Stomach smooth muscle (tissue), 2 donors: ENCODE data around the gene LMLN.

Experiments used
- H3K27ac ChIP-seq: one replicate; pipeline ENCODE4 v1.7.0; 2013; ENCODE audit warnings: mild to moderate bottlenecking, low read length, inconsistent platforms
- H3K27me3 ChIP-seq, 2 donors: one replicate each; pipeline ENCODE4 v1.7.0; 2013; ENCODE audit warnings: low read length in 2 of 2; ENCODE audit not compliant: insufficient read depth in 2 of 2, control insufficient read depth in 1 of 2
- H3K36me3 ChIP-seq, 2 donors: one replicate each; pipeline ENCODE4 v1.7.0; 2013; ENCODE audit warnings: low read length in 2 of 2; ENCODE audit not compliant: control insufficient read depth in 2 of 2, insufficient read depth in 2 of 2
- H3K4me1 ChIP-seq: one replicate; pipeline ENCODE4 v1.7.0; 2013; ENCODE audit warnings: low read length; ENCODE audit not compliant: control insufficient read depth, insufficient read depth
- H3K4me3 ChIP-seq, 2 donors: one replicate each; pipeline ENCODE4 v1.7.0; 2013; ENCODE audit warnings: low read length in 2 of 2
- H3K9ac ChIP-seq, 2 donors: one replicate each; pipeline ENCODE4 v1.7.0; 2013; ENCODE audit warnings: low read length in 2 of 2, mild to moderate bottlenecking in 1 of 2
- H3K9me3 ChIP-seq, 2 donors: one replicate each; pipeline ENCODE4 v1.7.0; 2013; ENCODE audit warnings: low read length in 2 of 2; ENCODE audit not compliant: control insufficient read depth in 2 of 2
- donor health status: healthy.
- donor health status: Pancreatic carcinoma.

LMLN gene

DNA sequence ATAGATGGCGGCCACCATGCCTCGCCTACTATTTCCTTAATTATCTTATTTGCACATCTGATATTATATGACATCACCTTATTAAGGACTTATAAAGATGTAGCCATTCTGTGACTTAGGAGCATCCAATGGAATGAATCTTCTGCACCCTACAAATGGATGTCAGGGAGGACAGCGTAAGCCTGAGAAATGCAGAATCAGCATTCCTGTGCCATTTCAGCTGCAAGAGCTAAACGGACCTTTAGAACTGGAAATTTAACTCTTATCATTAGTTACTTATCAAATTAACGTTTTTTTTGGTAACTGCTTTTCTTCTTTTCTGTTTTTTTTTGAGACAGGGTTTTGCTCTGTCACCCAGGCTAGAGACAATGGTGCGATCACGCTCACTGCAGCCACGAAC is 65.6 kb downstream of the LMLN start:
- H3K27me3 ChIP-seq = no peaks in the 10 kb centered on the region
- no peaks in the 10 kb centered on the region for H3K9me3 ChIP-seq
- peaks cover 6 to 10% of the 10 kb centered on the region in 2 donors for H3K36me3 ChIP-seq
- H3K4me1 ChIP-seq = no peaks in the 10 kb centered on the region
- no peak overlapping the region for H3K9ac ChIP-seq
- H3K4me3 ChIP-seq = no peak overlapping the region
- no peak overlapping the region for H3K27ac ChIP-seq

DNA sequence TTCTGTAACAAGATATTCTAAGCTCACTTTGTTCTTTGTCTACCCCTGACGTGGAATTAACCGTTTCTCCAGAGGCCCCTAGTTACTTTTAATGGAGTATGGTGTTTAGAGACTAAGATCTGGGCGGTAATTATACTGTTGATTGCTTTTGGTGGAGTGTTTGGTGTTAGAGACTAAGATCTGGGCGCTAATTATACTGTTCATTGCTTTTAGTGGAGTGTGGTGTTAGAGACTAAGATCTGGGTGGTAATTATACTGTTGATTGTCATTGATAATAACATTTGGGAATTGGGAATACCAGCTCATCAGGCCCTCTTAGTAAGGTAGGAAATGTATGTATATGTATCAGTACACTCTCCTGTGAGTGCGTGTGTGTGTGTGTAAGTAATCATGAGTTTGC is 66.6 kb downstream of the LMLN start:
- H3K4me3 ChIP-seq = no peak overlapping the region
- no peak overlapping the region for H3K27ac ChIP-seq
- H3K4me1 ChIP-seq = no peaks in the 10 kb centered on the region
- peaks cover 6 to 10% of the 10 kb centered on the region in 2 donors for H3K36me3 ChIP-seq
- no peak overlapping the region for H3K9ac ChIP-seq
- H3K27me3 ChIP-seq = no peaks in the 10 kb centered on the region
- no peaks in the 10 kb centered on the region for H3K9me3 ChIP-seq

DNA sequence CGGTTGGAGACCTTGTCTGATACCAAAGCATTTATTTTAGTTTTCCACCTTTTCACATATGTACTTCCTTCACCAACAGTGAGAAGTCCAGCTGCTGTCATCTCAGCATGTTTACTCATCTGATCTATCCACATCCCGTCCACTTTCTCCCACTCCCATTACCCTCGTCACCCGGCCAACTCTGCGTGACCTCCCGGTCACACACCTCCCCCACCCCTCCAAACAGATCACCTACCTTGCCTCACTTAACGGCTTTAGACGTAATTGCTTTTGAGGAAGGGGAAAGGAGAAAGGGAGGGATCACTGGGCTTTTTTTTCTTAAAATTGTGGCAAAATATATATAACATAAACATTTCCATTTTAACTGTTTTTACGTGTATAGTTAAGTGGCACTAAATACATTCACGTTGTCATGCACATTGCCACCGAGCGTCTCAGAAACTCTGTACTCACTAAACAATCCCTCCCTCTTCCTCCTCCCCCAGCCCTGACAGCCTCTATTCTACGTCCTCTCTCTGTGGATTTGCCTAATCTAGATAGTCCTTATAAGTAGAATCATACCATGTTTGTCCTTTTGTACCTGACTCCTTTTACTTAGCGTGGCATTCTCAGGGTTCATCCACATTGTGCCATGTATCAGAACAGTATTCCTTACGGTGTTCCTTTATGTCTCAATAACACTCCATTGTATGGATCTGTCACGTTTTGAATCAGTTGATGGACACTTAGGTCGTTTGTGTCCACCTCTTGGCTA is 67.2 kb downstream of the LMLN start:
- Histone ChIP-seq H3K9ac (no peak overlapping the region), H3K9me3 (no peaks in the 10 kb centered on the region), H3K27me3 (no peaks in the 10 kb centered on the region), H3K4me1 (no peaks in the 10 kb centered on the region), H3K4me3 (no peak overlapping the region), H3K27ac (no peak overlapping the region), H3K36me3 (peaks cover 3 to 9% of the 10 kb centered on the region in 2 donors)

DNA sequence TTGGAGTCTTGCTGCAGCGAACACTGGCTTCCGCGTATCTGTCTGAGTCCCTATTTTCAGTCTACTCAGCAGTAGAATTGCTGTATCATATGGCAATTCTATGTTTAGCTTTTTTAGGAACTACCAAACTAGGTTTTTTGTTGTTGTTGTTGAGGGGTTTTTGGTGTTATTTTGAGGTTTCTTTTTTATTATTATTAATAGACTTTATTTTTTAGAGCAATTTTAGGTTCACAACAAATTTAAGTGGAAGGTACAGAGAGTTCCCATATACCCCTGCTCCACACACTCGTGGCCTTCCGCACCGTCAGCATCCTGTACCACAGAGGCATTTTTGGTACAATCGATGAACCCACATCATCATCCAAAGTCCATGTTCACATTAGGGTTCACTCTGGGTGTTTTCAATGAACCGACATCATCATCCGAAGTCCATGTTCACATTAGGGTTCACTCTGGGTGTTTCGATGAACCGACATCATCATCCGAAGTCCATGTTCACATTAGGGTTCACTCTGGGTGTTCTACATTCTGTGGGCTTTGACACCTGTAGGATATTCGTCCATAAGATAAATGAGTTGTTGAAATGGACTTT is 67.9 kb downstream of the LMLN start:
- H3K27ac ChIP-seq = no peak overlapping the region
- no peaks in the 10 kb centered on the region for H3K27me3 ChIP-seq
- no peaks in the 10 kb centered on the region for H3K4me1 ChIP-seq
- no peak overlapping the region for H3K9ac ChIP-seq
- H3K4me3 ChIP-seq = no peak overlapping the region
- peaks cover 3 to 4% of the 10 kb centered on the region in 2 donors for H3K36me3 ChIP-seq
- no peaks in the 10 kb centered on the region for H3K9me3 ChIP-seq

DNA sequence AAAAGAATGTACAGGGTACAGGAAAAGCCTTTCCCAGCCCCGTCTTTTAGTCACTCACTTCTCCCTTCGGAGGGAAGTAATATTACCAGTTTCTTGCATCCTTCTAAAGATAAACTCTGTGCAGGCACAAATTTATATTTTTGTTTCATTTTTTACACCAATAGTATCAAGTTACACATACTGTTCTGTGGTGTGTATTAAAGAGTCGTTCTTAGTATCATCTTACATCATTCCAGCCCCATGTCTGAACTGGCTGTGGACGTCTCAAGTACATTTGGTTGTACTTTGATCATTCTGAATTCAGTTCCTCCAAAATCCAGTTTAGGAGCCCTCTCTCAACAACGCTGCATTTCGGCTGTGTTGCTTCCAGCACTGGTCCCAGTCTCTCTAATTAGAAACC is 68.7 kb downstream of the LMLN start:
- Histone ChIP-seq H3K36me3 (peaks cover 3 to 4% of the 10 kb centered on the region in 2 donors), H3K9ac (no peak overlapping the region), H3K27ac (no peak overlapping the region), H3K4me1 (no peaks in the 10 kb centered on the region), H3K27me3 (no peaks in the 10 kb centered on the region), H3K9me3 (no peaks in the 10 kb centered on the region), H3K4me3 (no peak overlapping the region)

DNA sequence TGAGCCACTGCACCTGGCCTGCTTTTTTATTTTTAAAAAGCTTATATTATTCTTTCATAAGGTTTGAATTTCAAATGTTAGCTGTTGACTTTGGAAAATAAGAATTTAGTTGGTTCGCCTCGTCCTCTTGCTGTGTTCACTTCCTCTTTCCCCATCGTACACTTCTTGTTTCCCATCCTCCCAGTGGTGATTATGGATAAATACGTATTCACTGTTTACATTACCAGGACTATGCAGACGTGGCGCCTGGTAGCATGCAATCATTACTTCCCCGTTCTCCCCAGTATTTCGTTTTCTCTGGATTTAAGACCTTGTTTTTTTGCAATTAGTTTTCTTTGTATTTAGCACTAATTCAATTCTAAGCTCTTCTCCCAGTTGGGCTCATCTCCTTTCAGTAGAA is 70.1 kb downstream of the LMLN start:
- no peaks in the 10 kb centered on the region for H3K9me3 ChIP-seq
- no peaks in the 10 kb centered on the region for H3K4me1 ChIP-seq
- H3K36me3 ChIP-seq = peaks cover 3 to 4% of the 10 kb centered on the region in 2 donors
- H3K9ac ChIP-seq = no peak overlapping the region
- no peak overlapping the region for H3K27ac ChIP-seq
- H3K4me3 ChIP-seq = no peak overlapping the region
- H3K27me3 ChIP-seq = no peaks in the 10 kb centered on the region

DNA sequence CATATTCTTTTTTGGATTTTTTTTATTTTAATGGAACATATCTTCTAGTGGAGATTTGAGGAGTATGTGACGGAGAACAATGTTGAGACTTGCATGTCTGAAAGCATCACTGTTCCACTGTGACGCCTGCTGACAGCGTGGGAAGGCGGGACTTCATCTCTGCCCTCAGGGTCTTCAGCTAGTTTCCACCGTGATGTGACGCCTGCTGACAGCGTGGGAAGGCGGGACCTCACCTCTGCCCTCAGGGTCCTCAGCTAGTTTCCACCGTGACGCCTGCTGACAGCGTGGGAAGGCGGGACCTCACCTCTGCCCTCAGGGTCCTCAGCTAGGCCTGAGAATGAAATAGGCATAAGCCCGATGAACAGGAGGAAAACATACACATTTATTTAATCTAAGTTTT is 70.7 kb downstream of the LMLN start:
- Histone ChIP-seq H3K36me3 (peaks cover 0 to 2% of the 10 kb centered on the region in 2 donors), H3K27me3 (no peaks in the 10 kb centered on the region), H3K9me3 (no peaks in the 10 kb centered on the region), H3K4me1 (no peaks in the 10 kb centered on the region), H3K27ac (no peak overlapping the region), H3K4me3 (no peak overlapping the region), H3K9ac (no peak overlapping the region)

DNA sequence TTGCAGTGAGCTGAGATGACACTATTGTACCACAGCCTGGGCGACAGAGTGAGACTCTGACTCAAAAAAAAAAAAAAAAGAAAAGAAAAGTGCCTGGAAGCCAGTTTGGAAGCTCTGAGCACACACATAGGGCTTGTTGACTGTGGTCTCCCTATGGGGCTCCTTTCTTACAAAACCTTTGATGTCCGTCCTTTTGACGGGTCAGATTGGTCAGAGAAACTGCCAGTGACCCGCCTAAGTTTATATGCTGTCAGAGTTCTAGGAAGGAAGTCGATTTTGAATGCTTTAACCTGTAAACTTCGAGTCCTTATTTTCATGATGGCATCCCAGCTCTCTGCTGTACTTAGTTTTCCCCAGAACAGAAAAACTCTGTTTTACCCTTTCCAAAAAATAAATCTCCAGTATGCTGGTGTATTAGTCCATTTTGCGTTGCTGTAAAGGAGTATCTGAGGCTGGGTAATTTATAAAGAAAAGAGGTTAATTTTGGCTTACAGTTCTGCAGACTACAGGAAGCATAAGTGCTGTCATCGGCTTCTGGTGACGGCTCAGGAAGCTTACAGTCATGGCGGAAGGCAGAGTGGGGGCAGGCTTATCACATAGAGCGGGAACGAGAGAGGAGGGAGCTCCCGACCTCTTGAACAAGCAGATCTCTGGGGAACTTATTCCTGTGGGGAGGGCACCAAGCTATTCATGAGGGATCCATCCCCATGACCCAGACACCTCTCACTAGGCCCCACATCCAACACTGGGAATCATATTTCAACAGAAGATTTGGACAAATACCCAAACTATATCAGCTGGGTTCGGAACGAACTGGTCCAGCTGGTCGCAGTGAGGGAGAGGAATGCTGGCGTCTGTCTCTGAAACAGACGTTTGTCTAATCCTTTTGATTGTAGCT is 72.3 kb downstream of the LMLN start:
- H3K36me3 ChIP-seq = no peaks in the 10 kb centered on the region
- no peak overlapping the region for H3K9ac ChIP-seq
- no peaks in the 10 kb centered on the region for H3K9me3 ChIP-seq
- no peaks in the 10 kb centered on the region for H3K27me3 ChIP-seq
- H3K27ac ChIP-seq = no peak overlapping the region
- H3K4me3 ChIP-seq = no peak overlapping the region
- no peaks in the 10 kb centered on the region for H3K4me1 ChIP-seq

DNA sequence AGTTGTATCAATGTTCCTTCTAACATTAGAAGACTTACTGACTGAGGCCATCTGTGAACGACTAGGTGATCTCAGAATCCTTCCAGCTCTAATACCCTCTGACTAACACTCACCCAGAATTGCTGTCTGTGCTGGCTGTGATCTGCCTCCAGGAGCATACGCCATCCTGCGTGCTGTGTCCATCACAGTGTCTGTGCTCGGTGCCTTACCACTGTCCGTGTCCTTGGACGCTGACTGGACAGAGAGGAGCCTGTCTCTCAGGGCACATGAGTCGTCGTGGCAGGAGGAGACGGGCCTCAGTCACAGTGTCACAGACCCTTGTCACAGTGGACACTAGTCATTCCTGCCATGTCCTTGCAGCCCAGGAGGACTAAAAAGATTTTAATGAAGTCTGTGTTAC is 83.1 kb downstream of the LMLN start:
- no peak overlapping the region for H3K4me3 ChIP-seq
- no peaks in the 10 kb centered on the region for H3K9me3 ChIP-seq
- no peaks in the 10 kb centered on the region for H3K4me1 ChIP-seq
- no peak overlapping the region for H3K27ac ChIP-seq
- no peaks in the 10 kb centered on the region for H3K27me3 ChIP-seq
- H3K36me3 ChIP-seq = peaks cover 0 to 3% of the 10 kb centered on the region in 2 donors
- no peak overlapping the region for H3K9ac ChIP-seq

DNA sequence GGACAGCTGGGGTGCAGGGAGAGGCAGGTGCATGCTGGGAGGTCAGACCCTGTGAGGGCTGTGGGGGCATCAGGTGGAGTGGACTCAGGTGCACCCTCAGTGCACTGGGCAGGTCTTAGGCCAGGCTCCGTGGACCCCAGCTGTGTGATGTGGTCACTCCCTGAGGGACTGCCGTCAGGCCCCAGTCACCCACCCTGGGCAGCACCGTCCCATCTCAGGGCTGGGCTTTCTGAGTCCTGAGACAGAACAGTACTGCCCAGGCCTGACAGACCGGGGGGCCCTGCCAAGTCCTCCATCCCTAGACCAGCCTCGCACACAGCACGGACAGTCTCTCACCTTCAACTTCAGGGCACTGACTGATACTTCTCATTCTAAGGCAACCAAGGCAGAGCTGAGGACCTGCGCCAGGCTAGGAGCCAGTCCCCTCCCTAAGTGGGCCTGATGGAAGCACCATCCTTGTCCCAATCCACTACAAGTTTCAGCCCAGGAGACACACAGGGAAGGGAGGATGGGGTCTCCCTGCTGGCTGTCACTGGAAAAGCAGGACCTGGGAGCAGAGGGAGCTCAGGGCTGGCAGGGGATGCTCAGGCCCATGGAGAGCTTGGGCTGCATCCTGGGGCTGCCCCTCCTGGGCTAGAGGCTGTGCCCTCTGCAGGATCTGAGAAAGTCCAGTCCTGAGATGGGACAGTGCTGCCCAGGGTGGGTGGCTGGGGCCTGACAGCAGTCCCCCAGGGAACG is 86.3 kb downstream of the LMLN start:
- Histone ChIP-seq H3K27ac (no peak overlapping the region), H3K27me3 (no peaks in the 10 kb centered on the region), H3K36me3 (no peaks in the 10 kb centered on the region), H3K9me3 (no peaks in the 10 kb centered on the region), H3K4me3 (no peak overlapping the region), H3K9ac (no peak overlapping the region), H3K4me1 (no peaks in the 10 kb centered on the region)
